Stomach (tissue), 9 donors: ENCODE data around the gene HS6ST3. TPM values are rescaled to one million over a fixed set of nuclear protein-coding genes. Genes with fewer than 3 reads are reported as not detected.
A peak's percentile ranks its signal among the peaks of the same experiment; 100 is the strongest.

Experiments used
- DNase-seq, 2 donors: peaks; one replicate each; pipeline versions ENCODE4 v3.0.0 to v3.0.0-alpha.2; 2013 to 2019
- H3K27ac ChIP-seq, 5 donors: fragments of 200-600 bp in 4 of 5; sonication (generic) in 4 of 5; one replicate each; pipeline ENCODE4 v1.5.1; 2013 to 2019; ENCODE audit warnings: mild to moderate bottlenecking in 1 of 5, moderate library complexity in 1 of 5
- H3K27me3 ChIP-seq, 3 donors: fragments of 200-600 bp; sonication (generic); one replicate each; pipeline ENCODE4 v1.5.1; 2017 to 2019; ENCODE audit warnings: mixed run types in 1 of 3
- H3K36me3 ChIP-seq, 4 donors: fragments of 200-600 bp; sonication (generic); 1 replicate in 3 of 4; 2 replicates in 1 of 4; pipeline ENCODE4 v1.5.1; 2016 to 2019
- H3K4me1 ChIP-seq, 4 donors: fragments of 200-600 bp; sonication (generic); one replicate each; pipeline ENCODE4 v1.5.1; 2016 to 2019
- H3K4me3 ChIP-seq, 4 donors: fragments of 200-600 bp; sonication (generic) in 3 of 4; one replicate each; pipeline ENCODE4 v1.5.1; 2016 to 2019; ENCODE audit warnings: mild to moderate bottlenecking in 1 of 4
- H3K9me3 ChIP-seq, 4 donors: fragments of 200-600 bp; sonication (generic); one replicate each; pipeline ENCODE4 v1.5.1; 2016 to 2019
- EP300 ChIP-seq: sonication (generic); formaldehyde crosslinking; IDR thresholded peaks from one replicate; pipeline ENCODE4 v1.6.1; 2017; ENCODE audit warnings: antibody characterized with exemption
- POLR2A ChIP-seq, 4 donors: fragments of 450-650 bp; IDR thresholded peaks; one replicate each; pipeline ENCODE4 v1.6.1; 2016; ENCODE audit warnings: antibody characterized with exemption in 4 of 4, control low read depth in 2 of 4, mild to moderate bottlenecking in 1 of 4, moderate library complexity in 1 of 4
- POLR2AphosphoS5 ChIP-seq, 3 donors: sonication (generic); formaldehyde crosslinking; IDR thresholded peaks; one replicate each; pipeline ENCODE4 v1.6.1; 2016; ENCODE audit warnings: antibody characterized with exemption in 3 of 3
- WGBS, 5 donors: extraction: QIAGEN DNeasy Blood & Tissue Kit in 3 of 5; methylation state at CpG; one replicate each; pipeline versions ENCODE4 v1.1.5 to v1.1.7; 2013 to 2018; 5-methylcytosine and 5-hydroxymethylcytosine counted together
- intact Hi-C: fragments of 100-400 bp; cut with DNase I; formaldehyde crosslinking; loops from one replicate; pipeline ENCODE4 v1.15.1; 2023; ENCODE audit warnings: low total_unique reads
- polyA plus RNA-seq, 3 donors: library from polyadenylated mRNA; stranded (reverse); fragments of 200-250 nt; gene quantifications; one replicate each; pipeline ENCODE4 v1.2.3, GENCODE V29; 2013
- total RNA-seq, 5 donors: library from RNA; depleted of rRNA; stranded (reverse); fragments of >200 nt; gene quantifications; one replicate each; pipeline versions ENCODE4 v1.1.0 to v1.2.3, GENCODE V29; 2014 to 2016
- TF ChIP-seq, protein P1 (sequence below), 7 experiments: fragments of 450-650 bp in 4 of 7; fragments of 200-600 bp in 3 of 7; sonication (generic) in 3 of 7; IDR thresholded peaks; one replicate each; pipeline ENCODE4 v1.5.1; 2016 to 2019; ENCODE audit warnings: antibody characterized with exemption in 7 of 7, control low read depth in 2 of 7, mild to moderate bottlenecking in 1 of 7
- donor health status: healthy with polysubstance abuse.
- donor health status: Bipolar disorder and iron deficiency.
- donor health status: healthy.

Gene HS6ST3
- total and polyA plus RNA-seq, 8 donors: 0.15 to 4.0 (median 0.75) TPM; not detected in 1

DNA sequence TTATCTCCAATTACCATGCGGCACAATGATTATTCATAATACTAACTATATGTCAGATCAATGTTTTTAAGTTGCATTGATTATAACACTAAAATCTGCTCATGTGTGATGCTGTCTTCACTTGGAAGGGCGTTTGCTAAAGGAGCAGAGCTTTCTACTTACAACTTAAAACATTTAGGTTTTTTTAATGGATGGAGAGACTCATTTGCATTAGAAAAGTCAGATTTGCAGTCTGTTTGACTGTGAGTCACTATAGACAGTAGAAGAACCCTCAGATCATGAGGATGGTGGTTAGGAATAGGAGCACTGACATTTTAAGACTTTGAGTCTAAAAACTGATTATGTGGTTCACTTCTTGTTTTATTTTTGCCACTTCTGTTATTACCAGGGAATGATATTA is 364.6 kb downstream of the HS6ST3 start:
- intact Hi-C loops: no loop called here
- WGBS, 5 donors: 28 to 34% (median 33%) methylated on average over 2 of the region's 2 CpGs
- H3K9me3 ChIP-seq: no peaks in the 10 kb centered on the region
- no peak overlapping the region for H3K4me3 ChIP-seq
- no peaks in the 10 kb centered on the region for H3K27me3 ChIP-seq
- no peaks in the 10 kb centered on the region for H3K4me1 ChIP-seq
- no peak for DNase-seq
- H3K27ac ChIP-seq: no peak overlapping the region
- TF ChIP-seq, protein P1, sequence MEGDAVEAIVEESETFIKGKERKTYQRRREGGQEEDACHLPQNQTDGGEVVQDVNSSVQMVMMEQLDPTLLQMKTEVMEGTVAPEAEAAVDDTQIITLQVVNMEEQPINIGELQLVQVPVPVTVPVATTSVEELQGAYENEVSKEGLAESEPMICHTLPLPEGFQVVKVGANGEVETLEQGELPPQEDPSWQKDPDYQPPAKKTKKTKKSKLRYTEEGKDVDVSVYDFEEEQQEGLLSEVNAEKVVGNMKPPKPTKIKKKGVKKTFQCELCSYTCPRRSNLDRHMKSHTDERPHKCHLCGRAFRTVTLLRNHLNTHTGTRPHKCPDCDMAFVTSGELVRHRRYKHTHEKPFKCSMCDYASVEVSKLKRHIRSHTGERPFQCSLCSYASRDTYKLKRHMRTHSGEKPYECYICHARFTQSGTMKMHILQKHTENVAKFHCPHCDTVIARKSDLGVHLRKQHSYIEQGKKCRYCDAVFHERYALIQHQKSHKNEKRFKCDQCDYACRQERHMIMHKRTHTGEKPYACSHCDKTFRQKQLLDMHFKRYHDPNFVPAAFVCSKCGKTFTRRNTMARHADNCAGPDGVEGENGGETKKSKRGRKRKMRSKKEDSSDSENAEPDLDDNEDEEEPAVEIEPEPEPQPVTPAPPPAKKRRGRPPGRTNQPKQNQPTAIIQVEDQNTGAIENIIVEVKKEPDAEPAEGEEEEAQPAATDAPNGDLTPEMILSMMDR (IDR thresholded peaks at IDR 0.05): no peak
- TF ChIP-seq EP300 (no peak), POLR2A (IDR thresholded peaks at IDR 0.05) (no peak), POLR2AphosphoS5 (IDR thresholded peaks at IDR 0.05) (no peak)
- H3K36me3 ChIP-seq: no peaks in the 10 kb centered on the region

DNA sequence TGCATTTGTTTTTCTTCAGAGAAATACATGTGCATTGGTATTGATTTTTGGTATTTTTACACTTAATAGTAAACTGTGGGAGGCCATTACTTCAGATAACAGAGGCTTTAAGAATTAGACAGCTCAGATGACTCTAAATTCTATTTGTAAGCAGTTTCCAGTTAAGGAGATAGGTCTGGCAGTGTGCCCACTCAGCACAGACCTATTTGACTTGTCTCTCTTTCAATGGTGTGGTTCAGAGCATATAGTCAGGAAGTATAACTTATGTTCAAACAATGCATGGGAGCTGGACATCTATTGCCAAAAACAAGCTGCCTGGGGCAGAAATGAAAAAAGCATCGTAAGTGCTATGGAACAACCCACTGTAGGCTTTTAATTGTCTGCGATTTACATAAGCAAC is 370.7 kb downstream of the HS6ST3 start:
- peaks cover 0 to 8% (median 0%) of the 10 kb centered on the region in 4 donors for H3K4me1 ChIP-seq
- no peaks in the 10 kb centered on the region for H3K36me3 ChIP-seq
- no peak overlapping the region for H3K4me3 ChIP-seq
- H3K27me3 ChIP-seq: no peaks in the 10 kb centered on the region
- H3K9me3 ChIP-seq: no peaks in the 10 kb centered on the region
- peak in 1 of 2 donors; percentile 51 for DNase-seq
- no peak overlapping the region for H3K27ac ChIP-seq
- intact Hi-C loops: no loop called here
- WGBS, 5 donors: 75 to 84% (median 82%) methylated on average over 2 of the region's 2 CpGs
- TF ChIP-seq POLR2A (IDR thresholded peaks at IDR 0.05) (no peak), POLR2AphosphoS5 (IDR thresholded peaks at IDR 0.05) (no peak), EP300 (no peak)
- TF ChIP-seq, protein P1 (IDR thresholded peaks at IDR 0.05): no peak

DNA sequence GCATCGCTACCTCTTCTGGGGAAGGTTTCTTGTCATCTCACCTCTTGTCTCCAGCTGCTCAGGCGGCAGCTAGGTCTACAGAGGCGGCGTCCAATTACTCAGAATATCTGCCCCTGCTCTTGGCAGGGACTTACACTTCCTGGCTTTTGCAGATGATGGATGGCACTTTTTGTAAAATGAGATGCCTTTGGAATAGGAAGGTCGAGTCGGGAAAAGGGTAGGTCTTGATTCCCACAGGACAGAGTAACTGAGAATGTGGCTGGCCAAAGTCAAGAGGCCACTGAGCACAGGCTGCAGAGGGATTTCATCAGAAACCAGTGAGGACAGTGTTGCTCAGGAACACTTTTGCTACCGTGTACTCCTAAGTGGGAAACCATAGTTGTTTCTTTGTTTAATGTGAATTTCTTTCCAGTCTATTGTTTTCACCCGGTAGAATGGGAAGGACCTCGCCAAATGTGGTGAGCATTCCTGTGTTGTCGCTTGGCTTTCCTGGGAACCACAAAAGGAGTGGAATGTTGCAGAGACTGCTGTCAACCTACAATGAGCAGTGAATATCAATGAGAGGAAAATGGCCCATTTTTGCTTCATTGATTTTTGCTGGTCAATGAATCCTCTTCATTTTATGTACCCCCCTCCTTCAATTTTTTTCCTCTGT is 383.7 kb downstream of the HS6ST3 start:
- WGBS, 5 donors: 63 to 81% (median 73%) methylated on average over 10 of the region's 10 CpGs
- peaks cover 0 to 14% (median 0%) of the 10 kb centered on the region in 4 donors for H3K4me1 ChIP-seq
- intact Hi-C loops: no loop called here
- H3K9me3 ChIP-seq: no peaks in the 10 kb centered on the region
- no peak overlapping the region for H3K4me3 ChIP-seq
- TF ChIP-seq EP300: no peak
- no peaks in the 10 kb centered on the region for H3K36me3 ChIP-seq
- H3K27me3 ChIP-seq: no peaks in the 10 kb centered on the region
- peak in 1 of 2 donors; percentile 7 for DNase-seq
- no peak overlapping the region for H3K27ac ChIP-seq

DNA sequence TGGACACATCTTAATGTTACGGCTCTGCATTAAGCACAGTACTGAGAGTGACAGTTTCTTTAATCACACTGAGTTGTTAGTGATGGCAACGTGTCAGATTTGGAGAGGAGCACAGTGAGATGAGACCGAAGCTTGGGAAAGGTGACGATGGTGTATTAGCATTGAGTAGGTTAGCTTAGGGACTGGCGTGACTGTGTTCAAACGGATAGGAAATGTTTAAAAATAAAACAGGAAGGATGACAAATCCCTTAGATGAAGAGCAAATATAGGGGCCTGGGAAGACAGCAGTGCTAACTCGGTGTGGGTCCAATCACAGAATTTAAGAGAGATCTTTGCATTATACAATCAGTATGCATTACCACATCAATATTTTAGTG is 384.3 kb downstream of the HS6ST3 start:
- H3K4me1 ChIP-seq: peaks cover 0 to 14% (median 0%) of the 10 kb centered on the region in 4 donors
- no peaks in the 10 kb centered on the region for H3K9me3 ChIP-seq
- H3K27me3 ChIP-seq: no peaks in the 10 kb centered on the region
- H3K4me3 ChIP-seq: no peak overlapping the region
- no peaks in the 10 kb centered on the region for H3K36me3 ChIP-seq
- no peak for DNase-seq
- intact Hi-C loops: no loop called here
- 63 to 77% (median 72%) methylated on average over 7 of the region's 7 CpGs for WGBS, 5 donors
- no peak overlapping the region for H3K27ac ChIP-seq
- TF ChIP-seq EP300: no peak
- no peak for TF ChIP-seq POLR2AphosphoS5 (IDR thresholded peaks at IDR 0.05)
- TF ChIP-seq, protein P1 (IDR thresholded peaks at IDR 0.05): no peak
- TF ChIP-seq POLR2A (IDR thresholded peaks at IDR 0.05): no peak

DNA sequence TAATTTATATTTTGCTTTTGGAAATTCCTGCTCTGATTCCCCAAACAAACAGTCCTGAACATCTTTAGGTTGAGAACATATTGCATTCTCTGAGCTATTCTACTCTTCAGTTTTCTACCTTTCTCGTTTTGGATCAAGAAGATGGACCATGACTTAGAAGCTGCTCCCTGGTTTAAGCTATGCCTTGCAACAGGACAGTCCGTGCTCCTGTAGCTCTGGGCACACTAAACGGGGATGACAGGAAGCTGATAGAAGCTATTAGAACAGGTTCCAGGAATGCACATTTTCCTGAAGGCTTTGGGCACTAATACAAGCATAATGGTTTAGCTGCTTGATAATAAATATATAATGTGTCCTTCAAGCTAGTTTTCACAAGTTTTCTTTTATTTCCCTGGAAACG is 385.2 kb downstream of the HS6ST3 start:
- 60 to 72% (median 69%) methylated on average over 4 of the region's 4 CpGs for WGBS, 5 donors
- peaks cover 0 to 14% (median 0%) of the 10 kb centered on the region in 4 donors for H3K4me1 ChIP-seq
- DNase-seq: no peak
- no peaks in the 10 kb centered on the region for H3K36me3 ChIP-seq
- TF ChIP-seq, protein P1 (IDR thresholded peaks at IDR 0.05): no peak
- TF ChIP-seq POLR2AphosphoS5 (IDR thresholded peaks at IDR 0.05) (no peak), POLR2A (IDR thresholded peaks at IDR 0.05) (no peak), EP300 (no peak)
- no peak overlapping the region for H3K27ac ChIP-seq
- no peaks in the 10 kb centered on the region for H3K27me3 ChIP-seq
- no peak overlapping the region for H3K4me3 ChIP-seq
- intact Hi-C loops: no loop called here
- H3K9me3 ChIP-seq: no peaks in the 10 kb centered on the region
